Stimulated activated CD8-positive, alpha-beta memory T cell treated with anti-CD3 and anti-CD28 coated beads, Interleukin-4, amount 100 ng/mL, for 4 hours (primary cell): ENCODE measurements around the gene MSH6.

Experiments
- DNase-seq, 2 donors: peaks; one replicate each; pipeline ENCODE4 v3.0.0-alpha.2; 2020; ENCODE audit warnings: low read depth in 2 of 2, low spot score in 1 of 2

Gene MSH6

GRCh38 chr2:47778698-47779425 is 4.1 kb upstream of the MSH6 start:
- no peak for DNase-seq

GRCh38 chr2:47779426-47779790 is 3.5 kb upstream of the MSH6 start:
- DNase-seq, result no peak

GRCh38 chr2:47782381-47782670 is 619 bp upstream of the MSH6 start:
- no peak for DNase-seq

GRCh38 chr2:47783486-47784351 is 774 bp downstream of the MSH6 start:
- peak; percentile 15 to 43 for DNase-seq

- DNase-seq, result no peak
These were observed 1.5 kb downstream of the MSH6 start for GRCh38 chr2:47784352-47784851.

GRCh38 chr2:47785986-47786385 is 3.0 kb downstream of the MSH6 start:
- no peak for DNase-seq

- DNase-seq, result no peak
These were observed 13.2 kb downstream of the MSH6 start for GRCh38 chr2:47796090-47796697.

GRCh38 chr2:47798631-47799030 is 15.7 kb downstream of the MSH6 start:
- no peak for DNase-seq

- DNase-seq, result no peak
These were observed 16.2 kb downstream of the MSH6 start for GRCh38 chr2:47799031-47799609.

- no peak for DNase-seq
These were observed 18.2 kb downstream of the MSH6 start for GRCh38 chr2:47801118-47801517.

GRCh38 chr2:47803363-47803762 is 20.4 kb downstream of the MSH6 start:
- DNase-seq, result no peak

GRCh38 chr2:47803770-47804169 is 20.8 kb downstream of the MSH6 start:
- DNase-seq, result no peak

- DNase-seq, result no peak
These were observed 22.9 kb downstream of the MSH6 start for GRCh38 chr2:47805850-47806249.

GRCh38 chr2:47808614-47809013 is 25.7 kb downstream of the MSH6 start:
- DNase-seq, result no peak

GRCh38 chr2:47809903-47810302 is 27.0 kb downstream of the MSH6 start:
- DNase-seq, result no peak

GRCh38 chr2:47810850-47811249 is 27.9 kb downstream of the MSH6 start:
- no peak for DNase-seq

GRCh38 chr2:47811668-47812067 is 28.7 kb downstream of the MSH6 start:
- DNase-seq, result no peak

- no peak for DNase-seq
These were observed 32.8 kb downstream of the MSH6 start for GRCh38 chr2:47815764-47816163.

- no peak for DNase-seq
These were observed 35.8 kb downstream of the MSH6 start for GRCh38 chr2:47818777-47819176.

GRCh38 chr2:47819834-47820233 is 36.9 kb downstream of the MSH6 start:
- no peak for DNase-seq

GRCh38 chr2:47822518-47822917 is 39.6 kb downstream of the MSH6 start:
- DNase-seq, result no peak

- DNase-seq, result no peak
These were observed 50.6 kb downstream of the MSH6 start for GRCh38 chr2:47833516-47833968.
